T1000 (cell line): ENCODE measurements around the gene MRPS16.
"Not testable (repeated sequence)": the region's sequence is repeated elsewhere in the genome, so short reads cannot be mapped to it uniquely, and the experiment has no call there.

ENCODE experiments used
- DNase-seq: peaks from one replicate; lab custom pipeline; 2025; ENCODE audit warnings: mixed read lengths; lab: John Stamatoyannopoulos, UW

The MRPS16 gene

DNA sequence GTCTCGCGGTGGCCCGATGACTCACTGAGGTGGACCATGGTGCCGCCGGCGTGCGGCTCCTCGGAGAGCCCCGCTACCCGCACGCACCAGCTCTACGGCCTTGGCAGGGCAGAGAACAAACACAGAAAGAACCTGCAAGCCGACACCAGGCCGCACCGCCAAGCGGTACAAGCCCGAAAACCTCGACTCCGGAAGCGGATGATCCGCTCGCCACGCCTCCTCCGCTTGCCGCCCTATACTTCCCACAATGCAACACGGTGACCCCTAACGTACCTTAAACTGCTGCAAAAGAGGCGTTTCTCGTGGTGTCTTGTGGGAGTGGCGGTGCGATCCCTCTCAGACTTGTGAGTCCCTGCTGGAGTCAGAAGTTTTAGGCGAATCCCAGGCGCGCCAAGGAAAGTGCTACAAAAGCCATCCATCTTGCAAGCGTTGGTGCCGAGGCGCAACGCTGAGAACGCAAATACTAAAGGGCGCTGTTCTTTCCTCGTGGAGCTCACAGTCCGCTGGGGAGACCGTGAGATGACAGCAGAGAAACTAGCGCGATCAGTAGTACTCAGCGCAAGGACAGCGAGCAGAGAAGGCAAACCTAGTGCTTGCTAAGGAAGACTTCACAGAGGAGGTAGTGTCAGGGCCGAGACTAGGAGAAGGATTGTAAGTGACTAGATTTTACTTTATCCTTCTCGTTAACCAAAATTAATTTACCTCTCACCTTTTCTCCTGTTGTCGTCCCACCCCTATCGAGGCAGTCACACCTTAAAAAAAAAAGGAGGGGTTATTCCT, at the start of gene MRPS16:
Gene MRPS16, minus strand, starts transcription at position 200 of the 780 bp plus-strand sequence. Its CDS starts 162 bp downstream, at position 38.
- DNase-seq, result peak; percentile 96

DNA sequence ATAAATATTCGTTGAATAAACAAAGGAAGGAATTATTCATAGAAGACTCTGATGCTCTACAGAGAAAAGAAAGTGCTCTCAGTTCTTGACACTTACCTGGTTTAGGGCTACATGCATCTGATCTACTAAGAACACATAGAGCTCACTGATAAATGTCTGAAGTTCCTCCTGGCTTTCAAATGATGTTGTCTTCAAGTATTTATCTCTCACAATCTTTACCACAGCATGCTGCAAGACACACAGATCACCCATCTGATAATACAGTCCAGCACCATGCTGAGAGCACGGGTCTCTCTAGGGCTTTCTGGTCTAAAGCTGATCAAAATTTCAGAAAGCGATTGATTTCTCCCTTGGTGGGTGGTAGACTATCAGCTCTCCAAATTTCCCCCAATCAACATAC, 44.5 kb upstream of the MRPS16 start:
- no peak for DNase-seq

DNA sequence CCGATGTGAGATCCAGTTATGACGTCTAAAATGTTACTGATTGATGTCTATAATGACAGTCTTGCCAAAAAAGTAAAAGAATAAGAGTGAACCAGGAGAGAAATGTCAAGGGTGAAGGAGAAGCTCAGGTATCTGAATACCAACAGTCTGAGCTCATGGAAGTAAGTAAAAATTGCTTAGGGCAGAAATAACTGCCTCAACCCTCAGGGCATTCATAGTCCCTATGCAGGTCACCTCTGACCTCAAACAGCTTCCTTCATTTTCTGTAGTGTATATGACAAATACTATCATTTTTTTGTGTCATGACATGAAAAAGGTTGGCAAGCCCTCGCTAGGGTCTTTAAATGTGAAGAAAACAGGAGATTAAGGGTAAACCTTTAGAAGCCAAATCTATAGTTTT, 41.0 kb upstream of the MRPS16 start:
- no peak for DNase-seq

DNA sequence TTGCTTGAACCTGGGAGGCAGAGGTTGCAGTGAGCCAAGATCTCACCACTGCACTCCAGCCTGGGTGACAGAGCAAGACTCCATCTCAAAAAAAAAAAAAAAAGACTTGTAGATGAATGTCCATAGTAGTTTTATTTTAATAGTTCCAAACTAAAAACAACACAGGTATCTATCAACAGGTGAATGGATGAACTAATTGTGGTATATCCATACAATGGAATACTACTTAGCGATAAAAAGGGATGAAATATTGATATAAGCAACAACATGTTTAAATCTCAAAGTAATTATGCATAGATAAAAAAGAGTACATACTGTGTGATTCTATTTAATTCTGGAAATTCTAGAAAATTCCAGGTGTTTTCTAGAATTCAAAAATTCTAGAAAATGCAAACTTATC, 37.5 kb upstream of the MRPS16 start:
- no peak for DNase-seq

DNA sequence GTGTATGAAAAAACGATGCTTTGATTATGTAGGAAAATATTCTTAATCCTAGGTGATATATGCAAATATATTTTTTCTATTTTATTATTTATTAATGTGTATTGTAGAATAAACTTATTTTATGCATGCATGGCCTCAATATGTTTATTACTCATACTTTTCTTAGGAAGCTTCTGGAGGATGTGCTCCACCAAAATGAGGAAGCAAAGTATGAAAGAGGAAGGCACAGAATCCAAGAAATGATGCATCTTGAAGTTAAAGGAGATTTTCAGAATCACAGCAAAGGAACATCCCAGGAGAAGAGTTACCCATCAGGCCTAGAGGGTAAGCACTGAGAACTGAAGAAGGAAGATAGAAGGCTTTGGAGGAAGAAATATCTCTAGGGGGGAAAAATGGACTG, 35.0 kb upstream of the MRPS16 start:
- DNase-seq, result no peak

DNA sequence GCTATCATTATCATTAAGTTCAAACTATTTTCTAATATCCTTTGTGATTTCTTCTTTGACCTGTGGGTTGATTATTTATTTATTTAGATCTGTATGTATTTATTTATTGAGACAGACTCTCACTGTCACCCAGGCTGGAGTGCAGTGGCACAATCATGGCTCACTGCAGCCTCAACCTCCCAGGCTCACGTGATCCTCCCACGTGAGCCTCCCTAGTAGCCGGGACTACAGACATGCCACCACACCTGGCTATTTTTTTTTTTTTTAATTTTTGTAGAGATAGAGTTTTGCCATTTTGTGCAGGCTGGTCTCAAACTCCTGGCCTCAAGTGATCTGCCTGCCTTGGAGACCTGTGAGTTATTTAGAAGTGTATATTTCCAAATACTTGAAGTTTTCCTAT, 28.7 kb upstream of the MRPS16 start:
- DNase-seq, result no peak

DNA sequence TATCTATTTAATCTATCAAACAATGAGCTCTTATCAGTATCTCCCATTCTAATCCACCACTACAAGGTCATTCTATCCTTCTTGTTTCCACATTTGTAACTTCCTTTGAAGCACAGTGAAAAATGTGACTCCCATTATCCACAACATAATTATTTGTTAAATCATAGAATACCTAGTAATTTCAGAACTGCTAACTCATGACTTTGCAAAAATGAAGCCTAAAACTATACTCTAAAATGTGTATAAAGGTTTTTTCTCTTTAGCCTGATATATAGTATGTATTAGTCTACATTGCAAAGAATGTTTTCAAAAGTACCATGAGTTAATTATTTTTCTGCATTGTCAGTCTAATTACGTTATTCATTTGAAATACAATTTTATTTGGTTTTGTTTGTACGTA, 12.0 kb upstream of the MRPS16 start:
- no peak for DNase-seq

DNA sequence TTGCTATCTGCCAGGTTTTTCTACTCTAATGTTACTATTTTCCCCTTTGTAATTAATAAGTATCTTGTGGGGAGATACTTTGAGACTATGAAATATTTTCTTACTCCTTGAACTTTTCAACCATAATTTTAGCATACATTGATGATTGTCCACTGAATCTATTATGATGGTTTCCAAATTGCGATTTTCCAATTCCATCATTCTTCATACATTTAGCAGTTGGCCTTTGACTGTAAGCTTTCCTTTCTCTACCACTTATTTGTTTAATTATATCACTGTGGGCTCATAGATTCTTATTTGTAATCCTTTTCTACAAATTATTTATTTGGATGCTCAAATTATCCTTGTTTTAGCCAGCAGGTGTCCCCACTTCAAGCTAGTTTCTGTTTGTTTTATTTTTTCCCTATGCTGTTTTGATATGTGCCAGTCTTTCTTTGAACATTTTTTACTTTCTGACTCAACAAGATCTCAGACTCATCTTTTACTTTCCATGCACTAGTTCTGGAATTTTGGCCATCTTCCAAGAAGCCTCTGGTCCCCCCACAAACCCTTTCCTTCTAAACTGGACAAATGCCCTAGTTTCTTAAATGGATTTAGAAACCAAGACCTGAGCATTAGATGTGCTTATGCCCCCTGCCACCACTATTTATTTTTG, 11.4 kb upstream of the MRPS16 start:
- no peak for DNase-seq

DNA sequence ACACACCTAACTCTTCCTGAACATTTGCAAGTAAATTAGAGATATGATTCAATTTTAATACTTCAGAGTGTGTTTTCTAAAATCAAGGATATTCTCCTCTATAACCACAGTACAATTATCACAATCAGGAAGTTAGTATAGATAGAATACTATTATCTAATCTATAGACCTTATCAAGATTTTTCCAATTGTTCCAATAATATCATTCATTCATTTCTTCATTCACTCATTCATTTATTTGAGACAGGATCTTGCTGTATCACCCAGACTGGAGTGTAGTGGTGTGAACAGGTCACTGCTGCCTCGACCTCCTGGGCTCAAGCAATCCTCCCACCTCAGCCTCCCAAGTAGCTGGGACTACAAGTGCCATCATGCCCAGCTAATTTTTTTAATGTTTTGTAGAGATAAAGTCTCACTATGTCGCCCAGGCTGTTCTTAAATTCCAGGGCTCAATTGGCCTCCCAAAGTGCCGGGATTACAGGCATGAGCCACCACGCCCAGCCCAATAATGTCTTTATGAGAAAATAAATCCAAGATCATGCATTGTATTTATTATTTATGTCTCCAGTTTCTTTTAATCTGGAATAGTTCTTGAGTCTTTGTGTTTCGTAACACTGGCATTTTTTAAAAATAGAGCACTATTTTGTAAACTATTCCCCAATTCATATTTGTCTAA, 10.6 kb upstream of the MRPS16 start:
- no peak for DNase-seq

DNA sequence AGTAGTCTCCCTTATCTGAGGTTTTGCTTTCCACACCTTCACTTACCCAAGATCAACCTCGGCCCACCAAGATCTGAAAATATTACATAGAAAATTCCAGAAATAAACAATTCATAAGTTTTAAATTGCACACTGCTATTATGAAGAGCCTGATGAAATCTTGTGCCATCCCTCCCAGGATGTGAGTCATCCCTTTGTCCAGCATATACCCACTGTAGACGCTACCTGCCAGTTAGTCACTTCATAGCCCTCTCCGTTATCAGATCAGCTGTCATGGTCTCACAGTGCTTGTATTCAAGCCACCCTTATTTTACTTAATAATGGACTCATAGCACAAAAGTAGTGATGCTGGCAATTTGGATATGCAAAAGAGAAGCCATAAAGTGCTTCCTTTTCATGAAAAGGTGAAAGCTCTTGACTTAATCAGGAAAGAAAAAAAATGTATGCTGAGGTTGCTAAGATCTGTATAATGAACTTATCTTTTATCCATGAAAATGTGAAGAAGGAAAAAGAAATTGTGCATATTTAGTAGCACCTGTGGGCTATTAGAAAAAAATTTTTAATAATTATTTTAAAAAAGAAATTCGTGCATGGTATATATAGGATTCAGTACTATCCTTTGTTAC, 9.8 kb upstream of the MRPS16 start:
- peak; percentile 49 for DNase-seq

DNA sequence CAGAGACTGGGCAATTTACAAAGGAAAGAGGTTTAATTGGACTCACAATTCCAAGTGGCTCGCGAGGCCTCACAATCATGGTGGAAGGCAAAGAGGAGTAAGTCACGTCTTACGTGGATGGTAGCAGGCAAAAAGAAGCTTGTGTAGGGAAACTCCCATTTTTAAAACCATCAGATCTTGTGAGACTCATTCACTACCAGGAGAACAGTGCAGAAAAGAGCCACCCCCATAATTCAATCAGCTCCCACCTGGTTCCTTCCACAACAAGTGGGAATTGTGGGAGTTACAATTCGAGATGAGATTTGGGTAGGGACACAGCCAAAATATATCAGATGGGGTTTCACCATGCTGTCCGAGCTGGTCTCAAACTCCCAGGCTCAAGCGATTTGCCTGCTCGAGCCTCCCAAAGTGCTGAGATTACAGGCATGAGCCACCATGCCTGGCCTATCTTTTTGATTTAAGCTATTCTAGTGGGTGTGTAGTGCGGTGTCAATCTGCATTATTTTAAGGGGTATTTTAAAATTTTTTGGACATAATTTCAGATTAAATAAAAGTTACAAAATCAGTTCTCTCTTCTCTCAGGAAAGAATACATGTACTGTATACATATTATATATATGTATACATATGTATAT, 9.0 kb upstream of the MRPS16 start:
- DNase-seq, result no peak

DNA sequence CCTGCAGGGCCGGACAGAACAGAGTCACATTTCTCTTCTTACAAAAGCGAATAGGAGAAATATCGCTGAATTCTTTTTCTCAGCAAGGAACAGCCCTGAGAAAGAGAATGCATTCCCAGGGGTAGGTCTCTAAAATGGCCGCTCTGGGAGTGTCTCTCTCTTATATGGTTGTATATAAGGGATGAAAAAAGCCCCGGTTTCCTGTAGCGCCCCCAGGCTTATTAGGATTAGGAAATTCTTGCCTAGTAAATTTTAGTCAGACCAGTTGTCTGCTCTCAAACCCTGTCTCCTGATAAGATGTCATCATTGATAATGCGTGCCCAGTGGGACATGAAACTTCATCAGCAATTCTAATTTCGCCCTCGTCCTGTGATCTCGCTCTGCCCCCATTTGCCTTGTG, 6.2 kb upstream of the MRPS16 start:
- not testable (repeated sequence) for DNase-seq

DNA sequence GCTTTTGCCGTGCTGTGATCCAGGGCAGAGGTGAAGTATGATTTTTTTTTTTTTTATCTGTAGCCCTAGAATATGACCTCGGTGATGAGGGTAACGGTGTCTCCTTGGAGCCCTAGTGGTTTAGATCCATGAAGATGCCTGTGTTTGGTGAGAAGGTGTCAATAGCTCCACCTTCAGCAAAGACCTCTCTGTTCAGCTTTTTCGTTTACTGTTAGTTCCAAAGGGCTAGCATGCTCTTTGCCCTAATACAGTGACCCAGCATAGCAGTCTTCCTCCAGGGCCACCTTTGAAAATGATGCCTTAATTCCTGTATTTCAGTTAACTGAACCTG, 746 bp upstream of the MRPS16 start:
- DNase-seq, result no peak

DNA sequence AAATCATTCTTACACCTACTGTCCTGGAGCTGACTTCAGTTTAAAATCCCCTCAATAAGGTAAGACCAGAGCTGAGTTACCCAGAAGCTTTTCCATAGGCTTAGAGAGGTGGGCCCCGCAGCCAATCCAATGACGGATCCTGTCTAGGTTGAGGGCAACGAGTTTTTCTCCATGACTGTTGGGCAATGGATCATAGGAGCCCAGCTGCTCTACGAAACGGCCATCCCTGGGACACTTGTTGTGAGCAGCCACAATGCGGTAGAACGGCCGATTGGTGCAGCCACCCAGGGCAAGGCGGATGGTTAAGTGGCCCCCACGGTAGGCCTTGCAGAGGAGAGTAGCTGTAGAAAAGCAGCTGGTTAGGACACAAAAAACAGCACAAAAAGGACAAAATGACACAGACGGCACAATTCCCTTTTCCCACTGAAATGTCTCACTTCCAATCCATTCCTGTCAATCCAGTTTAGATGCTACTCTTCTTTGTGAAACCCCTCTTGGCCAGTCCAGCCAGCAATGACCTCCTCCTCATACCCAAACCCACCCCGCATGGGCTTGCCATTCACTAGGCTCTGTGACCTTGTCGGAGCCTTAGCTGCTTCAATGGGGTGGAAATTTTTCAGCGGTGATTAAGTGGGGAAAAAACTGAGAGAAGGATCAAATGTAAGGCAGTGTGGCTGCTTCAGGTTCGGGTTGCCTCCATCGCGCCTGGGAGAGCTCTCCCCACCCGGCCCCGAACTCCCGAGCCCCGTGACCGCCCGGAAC, 580 bp downstream of the MRPS16 start:
- DNase-seq, result no peak

DNA sequence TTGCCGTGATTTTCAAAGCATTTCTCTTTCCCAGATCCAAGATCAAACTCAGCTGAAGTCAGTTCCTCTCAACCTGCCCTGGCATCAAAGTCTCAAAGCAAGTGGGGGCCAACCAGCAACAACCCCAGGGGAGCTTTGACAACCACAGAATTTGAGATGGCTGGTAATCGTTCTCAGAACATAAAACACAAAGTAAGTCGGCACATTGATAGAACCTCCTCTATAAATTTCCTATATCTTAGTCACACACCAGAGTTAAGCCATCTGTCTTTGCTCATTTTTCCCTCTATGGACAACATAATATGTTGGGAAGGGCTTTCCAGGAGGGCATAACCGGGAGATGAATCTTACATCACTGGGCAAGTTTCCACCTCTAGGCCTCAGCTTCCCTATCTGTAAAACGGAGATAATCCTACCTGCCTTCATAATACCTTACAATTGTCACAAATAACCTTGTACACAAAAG, 4.2 kb downstream of the MRPS16 start:
- DNase-seq, result no peak

DNA sequence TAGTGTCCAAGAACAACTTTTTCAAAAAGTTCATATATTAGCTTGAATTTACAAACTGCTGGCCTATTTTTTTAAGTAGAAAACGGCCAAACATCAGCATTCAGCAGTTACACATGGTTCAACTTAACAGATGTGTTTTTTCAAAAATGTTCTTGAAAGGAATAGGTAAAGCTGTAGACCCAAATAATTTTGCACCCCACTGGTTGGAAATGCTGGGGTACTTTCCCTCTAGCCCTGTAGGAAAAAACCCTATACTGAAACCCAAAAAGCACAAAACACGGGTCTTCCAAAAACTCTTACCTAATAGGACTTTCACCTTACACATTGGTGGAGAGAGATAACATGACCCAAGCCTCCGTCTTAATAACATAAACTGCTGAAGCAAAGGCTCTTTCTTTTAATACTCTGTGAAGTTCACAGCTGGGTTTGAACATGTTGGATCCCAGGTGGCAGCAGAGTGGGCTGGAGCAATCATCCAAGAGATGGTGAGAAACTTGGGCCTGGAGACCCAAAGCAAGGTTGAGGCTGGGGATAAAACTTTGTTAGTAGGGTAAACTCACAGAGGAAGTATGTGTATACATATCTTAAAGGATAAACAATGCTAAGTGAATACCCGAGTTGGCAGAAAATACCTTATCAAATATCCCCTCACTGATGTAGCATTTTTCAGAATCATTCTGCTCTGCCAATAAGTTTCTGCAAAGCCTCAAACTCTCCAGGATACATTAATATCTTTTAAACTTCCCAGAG, 4.8 kb downstream of the MRPS16 start:
- DNase-seq, result no peak

DNA sequence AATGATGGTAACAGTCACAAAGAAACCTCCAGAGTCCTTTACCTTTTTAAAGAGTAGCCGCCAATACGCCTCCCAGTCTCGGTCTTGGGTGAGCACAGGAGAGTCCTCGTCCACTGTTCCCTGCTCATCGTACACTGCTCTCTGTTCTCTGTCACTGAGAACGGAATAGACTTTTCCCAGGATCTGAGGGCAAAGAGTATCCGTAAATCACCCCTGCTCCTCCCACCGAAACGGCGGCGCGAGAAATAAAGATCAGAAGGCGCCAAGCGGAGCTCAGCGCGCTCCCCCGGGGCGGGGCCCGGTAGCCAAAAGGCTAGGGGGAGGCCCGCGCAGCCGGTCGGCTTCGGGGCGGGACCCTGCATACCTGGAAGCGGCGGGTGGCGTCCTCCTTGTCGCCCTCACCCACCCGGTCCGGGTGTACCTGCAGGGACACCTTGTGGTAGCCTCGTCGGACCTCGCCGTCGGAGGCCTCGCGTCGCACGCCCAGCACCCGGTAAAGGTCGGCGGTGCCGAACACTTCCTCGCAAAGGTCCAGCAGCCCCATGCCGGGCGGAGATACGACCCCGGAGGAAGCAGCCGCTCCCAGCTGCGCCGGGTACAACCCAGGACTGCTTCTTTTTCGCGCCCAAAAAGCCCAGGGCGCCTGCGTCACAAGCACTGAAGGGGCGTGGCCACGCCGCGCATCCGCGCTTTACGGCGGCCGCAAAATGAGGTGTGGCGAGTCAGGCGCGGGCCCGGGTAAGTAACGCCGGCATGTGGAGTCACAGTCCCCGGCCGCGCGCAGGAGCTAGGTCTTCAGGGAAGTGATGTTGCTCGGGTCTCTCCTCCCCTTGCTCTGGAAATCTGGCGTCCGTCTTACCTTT, 5.6 kb downstream of the MRPS16 start, which contains the start of gene DNAJC9:
Gene DNAJC9, minus strand, starts transcription at position 610 of the 863 bp plus-strand sequence. Its CDS starts 66 bp downstream, at position 544.
- peak; percentile 96 for DNase-seq

DNA sequence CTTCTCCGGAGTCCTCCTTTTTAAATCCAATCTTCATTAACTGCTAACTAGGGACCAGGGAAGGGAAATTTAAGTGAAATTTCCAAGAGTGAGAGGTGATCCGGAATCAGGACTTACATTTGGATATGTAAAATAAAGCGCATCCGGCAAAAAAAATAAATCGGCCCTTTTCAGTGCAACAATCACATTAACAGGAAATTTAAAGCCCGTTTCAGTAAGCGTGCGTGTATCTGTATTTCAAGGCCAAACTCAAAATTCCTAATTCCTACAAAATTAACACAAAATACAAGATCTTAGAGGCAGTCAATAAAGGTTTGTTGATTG, 6.2 kb downstream of the MRPS16 start:
- no peak for DNase-seq

DNA sequence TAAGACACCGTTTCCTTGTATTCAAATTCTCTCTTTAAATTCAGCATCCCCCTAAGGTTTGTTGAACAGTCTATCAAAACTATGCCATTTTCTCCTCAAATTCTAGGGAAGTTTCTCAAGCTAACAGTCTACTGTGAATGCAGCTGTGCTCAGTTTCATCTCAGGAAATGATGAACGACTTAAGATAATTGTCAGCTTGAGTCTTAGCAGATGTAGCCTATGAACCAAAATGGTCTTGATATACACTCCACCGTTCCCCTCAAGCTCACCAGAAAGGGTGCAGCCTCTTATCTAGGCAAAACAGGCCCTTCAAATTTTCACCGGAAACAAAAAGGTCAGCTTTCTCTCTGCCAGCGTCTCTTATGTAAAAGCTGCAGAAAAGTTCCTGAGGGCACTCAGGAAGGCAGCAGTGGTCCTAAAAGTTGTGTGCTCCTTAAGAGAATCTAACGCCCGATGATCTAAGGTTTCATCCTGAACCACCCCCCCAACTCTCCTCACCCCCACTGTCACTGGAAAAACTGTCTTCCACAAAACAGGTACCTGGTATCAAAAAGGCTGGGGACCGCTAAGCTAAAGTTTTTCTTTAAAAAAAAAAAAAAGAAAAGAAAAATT, 7.5 kb downstream of the MRPS16 start:
- no peak for DNase-seq
